Mesangial cell (primary cell): ENCODE measurements around the gene MEF2B. TPM values are rescaled to one million over a fixed set of nuclear protein-coding genes. Genes with fewer than 3 reads are reported as not detected.

Experiments used
- total RNA-seq: library from RNA; depleted of rRNA; stranded (reverse); fragments of >200 nt; gene quantifications from 2 replicates; pipeline ENCODE4 v1.2.3, GENCODE V29; 2015

Gene MEF2B
- not detected in 2 replicates for total RNA-seq

GRCh38 chr19:19170053-19170872, at the start of gene MEF2B:
MEF2B (minus strand) TSS chr19:19170263; CDS start chr19:19150735, 19,528 bp downstream.

GRCh38 chr19:19211499-19212420, 41.7 kb upstream of the MEF2B start, which contains the start of gene NCAN:
NCAN (plus strand) TSS chr19:19211958; CDS start chr19:19216954, 4,996 bp downstream.

GRCh38 chr19:19203012-19203856, 33.2 kb upstream of the MEF2B start, which contains the start of gene NR2C2AP:
NR2C2AP (minus strand) TSS chr19:19203414; CDS start chr19:19203060, 354 bp downstream.

GRCh38 chr19:19192078-19192882, 22.2 kb upstream of the MEF2B start, which contains the start of the genes BORCS8 and RFXANK:
BORCS8 (minus strand) TSS chr19:19192152; CDS start chr19:19192117, 35 bp downstream.
RFXANK (plus strand) TSS chr19:19192258; CDS start chr19:19193947, 1,689 bp downstream.

GRCh38 chr19:19138109-19138981, 31.7 kb downstream of the MEF2B start, which contains the start of gene TMEM161A:
TMEM161A (minus strand) TSS chr19:19138478; CDS start chr19:19138428, 50 bp downstream.

Other genes starting within 250 kb of the MEF2B start
- 79.5 and 150 TPM in 2 replicates for gene HOMER3, start 229.0 kb downstream of the MEF2B start, total RNA-seq
- 24.6 and 28.0 TPM in 2 replicates for gene SUGP2, start 136.7 kb downstream of the MEF2B start, total RNA-seq
- 45.1 and 73.0 TPM in 2 replicates for gene ARMC6, start 136.7 kb downstream of the MEF2B start, total RNA-seq
- gene SLC25A42, start 106.3 kb downstream of the MEF2B start, total RNA-seq, result 3.4 and 7.5 TPM in 2 replicates
- 38.5 and 62.4 TPM in 2 replicates for gene TMEM161A, start 31.8 kb downstream of the MEF2B start, total RNA-seq
- gene BORCS8, start 21.9 kb upstream of the MEF2B start, total RNA-seq, result 21.4 and 43.2 TPM in 2 replicates
- gene RFXANK, start 22.0 kb upstream of the MEF2B start, total RNA-seq, result 95.5 and 116 TPM in 2 replicates
- gene NR2C2AP, start 33.2 kb upstream of the MEF2B start, total RNA-seq, result 9.6 and 19.4 TPM in 2 replicates
- not detected in 2 replicates for gene NCAN, start 41.7 kb upstream of the MEF2B start, total RNA-seq
- 0.16 TPM in 1 of 2 replicates, not detected in the other for gene TM6SF2, start 103.0 kb upstream of the MEF2B start, total RNA-seq
- gene SUGP1, start 150.2 kb upstream of the MEF2B start, total RNA-seq, result 33.1 and 37.9 TPM in 2 replicates
- gene MAU2, start 150.6 kb upstream of the MEF2B start, total RNA-seq, result 22.0 and 33.1 TPM in 2 replicates
- gene GATAD2A, start 235.4 kb upstream of the MEF2B start, total RNA-seq, result 65.7 and 74.3 TPM in 2 replicates